H9 (cell line): ENCODE data around the gene SEMA4C. TPM values are rescaled to one million over a fixed set of nuclear protein-coding genes. Genes with fewer than 3 reads are reported as not detected.

ENCODE experiments used
- DNase-seq: peaks from one replicate; pipeline ENCODE4 v3.0.0-alpha.2; 2017
- H2AFZ ChIP-seq: one replicate; pipeline ENCODE4 v1.6.1; 2013; ENCODE audit warnings: mild to moderate bottlenecking, low read length, control low read depth, moderate library complexity
- H2AK5ac ChIP-seq: 2 replicates; pipeline ENCODE4 v1.6.1; 2013; ENCODE audit warnings: low read length, control low read depth, mixed read lengths; ENCODE audit not compliant: insufficient read length
- H2BK120ac ChIP-seq: one replicate; pipeline ENCODE4 v1.6.1; 2013; ENCODE audit warnings: low read depth, mild to moderate bottlenecking, low read length, control low read depth, inconsistent platforms; ENCODE audit not compliant: poor library complexity, severe bottlenecking
- H2BK12ac ChIP-seq: 2 replicates; pipeline ENCODE4 v1.6.1; 2013; ENCODE audit warnings: low read length, control low read depth, mixed read lengths, low read depth; ENCODE audit not compliant: insufficient read length
- H2BK15ac ChIP-seq: 2 replicates; pipeline ENCODE4 v1.6.1; 2013; ENCODE audit warnings: low read depth, low read length, control low read depth
- H2BK20ac ChIP-seq: one replicate; pipeline ENCODE4 v1.6.1; 2013; ENCODE audit warnings: low read depth, mild to moderate bottlenecking, low read length, control low read depth, inconsistent platforms; ENCODE audit not compliant: poor library complexity, severe bottlenecking
- H2BK5ac ChIP-seq: 2 replicates; pipeline ENCODE4 v1.6.1; 2013; ENCODE audit warnings: low read length, control low read depth, mixed read lengths; ENCODE audit not compliant: insufficient read length
- H3K14ac ChIP-seq: 2 replicates; pipeline ENCODE4 v1.6.1; 2013; ENCODE audit warnings: low read length, control low read depth; ENCODE audit not compliant: insufficient read depth
- H3K18ac ChIP-seq: 2 replicates; pipeline ENCODE4 v1.6.1; 2013; ENCODE audit warnings: low read depth, mild to moderate bottlenecking, mixed read lengths, low read length, control low read depth; ENCODE audit not compliant: insufficient read length
- H3K23ac ChIP-seq: 2 replicates; pipeline ENCODE4 v1.6.1; 2013; ENCODE audit warnings: low read length, control low read depth, mixed read lengths, low read depth; ENCODE audit not compliant: insufficient read length
- H3K23me2 ChIP-seq: 2 replicates; pipeline ENCODE4 v1.6.1; 2013; ENCODE audit warnings: low read depth, mild to moderate bottlenecking, mixed read lengths, low read length, control low read depth; ENCODE audit not compliant: insufficient read length, poor library complexity, severe bottlenecking
- H3K27ac ChIP-seq: 2 replicates; pipeline ENCODE4 v1.5.1; 2013; ENCODE audit warnings: low read length, control low read depth, mixed read lengths, low read depth; ENCODE audit not compliant: insufficient read length
- H3K27me3 ChIP-seq: 2 replicates; pipeline ENCODE4 v1.6.1; 2013; ENCODE audit warnings: low read length, control low read depth, inconsistent platforms; ENCODE audit not compliant: insufficient read depth
- H3K4ac ChIP-seq: 2 replicates; pipeline ENCODE4 v1.6.1; 2013; ENCODE audit warnings: low read depth, mild to moderate bottlenecking, control low read depth, inconsistent platforms, low read length, moderate library complexity
- H3K4me1 ChIP-seq: 2 replicates; pipeline ENCODE4 v1.6.1; 2013; ENCODE audit warnings: low read length, control low read depth, inconsistent platforms; ENCODE audit not compliant: insufficient read depth
- H3K4me2 ChIP-seq: 2 replicates; pipeline ENCODE4 v1.6.1; 2013; ENCODE audit warnings: low read length, control low read depth, mixed read lengths; ENCODE audit not compliant: insufficient read length, insufficient read depth
- H3K56ac ChIP-seq: 2 replicates; pipeline ENCODE4 v1.6.1; 2013; ENCODE audit warnings: low read depth, mild to moderate bottlenecking, mixed read lengths, low read length, control low read depth; ENCODE audit not compliant: insufficient read length
- H3K79me1 ChIP-seq: 2 replicates; pipeline ENCODE4 v1.6.1; 2013; ENCODE audit warnings: low read depth, mild to moderate bottlenecking, moderate library complexity, low read length, control low read depth, inconsistent platforms; ENCODE audit not compliant: insufficient read depth, poor library complexity, severe bottlenecking
- H3K79me2 ChIP-seq: 2 replicates; pipeline ENCODE4 v1.6.1; 2013; ENCODE audit warnings: low read length, control low read depth, inconsistent platforms; ENCODE audit not compliant: insufficient read depth
- H3K9ac ChIP-seq: 2 replicates; pipeline ENCODE4 v1.6.1; 2013; ENCODE audit warnings: low read length, control low read depth, mixed read lengths; ENCODE audit not compliant: insufficient read length; ENCODE audit errors: extremely low read depth
- H3K9me3 ChIP-seq: one replicate; pipeline ENCODE4 v1.6.1; 2013; ENCODE audit warnings: low read depth, low read length, inconsistent platforms; ENCODE audit not compliant: control insufficient read depth
- H3T11ph ChIP-seq: one replicate; pipeline ENCODE4 v1.6.1; 2013; ENCODE audit warnings: mild to moderate bottlenecking, low read length, control low read depth, inconsistent platforms
- H4K20me1 ChIP-seq: one replicate; pipeline ENCODE4 v1.6.1; 2013; ENCODE audit not compliant: control insufficient read depth, insufficient read length, insufficient read depth
- H4K5ac ChIP-seq: 2 replicates; pipeline ENCODE4 v1.6.1; 2013; ENCODE audit warnings: low read depth, mild to moderate bottlenecking, mixed read lengths, low read length, control low read depth; ENCODE audit not compliant: insufficient read length
- H4K8ac ChIP-seq: replicated peaks from 2 replicates; pipeline ENCODE4 v1.6.1; 2013; ENCODE audit warnings: low read length, control low read depth, mixed read lengths, low read depth; ENCODE audit not compliant: insufficient read length
- H4K91ac ChIP-seq: 2 replicates; pipeline ENCODE4 v1.6.1; 2013; ENCODE audit warnings: low read depth, mild to moderate bottlenecking, moderate library complexity, mixed read lengths, low read length, control low read depth; ENCODE audit not compliant: insufficient read length
- H3K27ac Mint-ChIP-seq, 3 experiments: 2 replicates in 2 of 3; 3 replicates in 1 of 3; pipeline ENCODE4 v1.8.0; 2020 to 2021; ENCODE audit warnings: mixed read lengths in 3 of 3, mild to moderate bottlenecking in 1 of 3, moderate library complexity in 1 of 3
- H3K27me3 Mint-ChIP-seq: 2 replicates; pipeline ENCODE4 v1.8.0; 2021; ENCODE audit warnings: low read depth, mild to moderate bottlenecking, moderate library complexity, mixed read lengths
- H3K36me3 Mint-ChIP-seq, 3 experiments: 2 replicates in 2 of 3; 3 replicates in 1 of 3; pipeline ENCODE4 v1.8.0; 2020 to 2021; ENCODE audit warnings: low read depth in 3 of 3, mixed read lengths in 3 of 3; ENCODE audit not compliant: insufficient read depth in 1 of 3
- H3K4me1 Mint-ChIP-seq, 2 experiments: 2 replicates each; pipeline ENCODE4 v1.8.0; 2020; ENCODE audit warnings: mixed read lengths in 2 of 2
- H3K4me3 Mint-ChIP-seq, 2 experiments: 2 replicates in 1 of 2; 3 replicates in 1 of 2; pipeline ENCODE4 v1.8.0; 2020 to 2021; ENCODE audit warnings: mild to moderate bottlenecking in 2 of 2, mixed read lengths in 2 of 2, moderate library complexity in 1 of 2
- H3K9me3 Mint-ChIP-seq, 2 experiments: 2 replicates in 1 of 2; 3 replicates in 1 of 2; pipeline ENCODE4 v1.8.0; 2020; ENCODE audit warnings: mild to moderate bottlenecking in 2 of 2, mixed read lengths in 2 of 2, moderate library complexity in 1 of 2
- WGBS: extraction: QIAGEN DNeasy Blood & Tissue Kit; methylation state at CpG from one replicate; pipeline ENCODE4 v1.1.7; 2013; ENCODE audit warnings: missing lambda C conversion rate, low lambda C conversion rate, mixed read lengths; ENCODE audit not compliant: insufficient read length; ENCODE audit errors: extremely low coverage; 5-methylcytosine and 5-hydroxymethylcytosine counted together
- total RNA-seq: library from RNA; stranded (reverse); gene quantifications from 2 replicates; pipeline ENCODE4 v1.2.1, GENCODE V29; 2021
- TF ChIP-seq, protein P1 (sequence below): fragments of 200-600 bp; sonication (generic); conservative IDR thresholded peaks from 3 replicates; pipeline ENCODE4 v1.8.0; 2021; ENCODE audit warnings: antibody characterized with exemption, mild to moderate bottlenecking

Gene SEMA4C
- total RNA-seq, 1 experiment from 2014 or later: 81.6 TPM

- H4K20me1 ChIP-seq: no peaks in the 10 kb centered on the region
- Mint-ChIP-seq H3K9me3 (no peaks in the 10 kb centered on the region), H3K27ac (peak overlapping the region in 1 of 3 experiments; percentile 58; a peak in 1 of 7 replicates), H3K4me1 (peaks cover 12 to 14% of the 10 kb centered on the region in 2 experiments), H3K27me3 (no peaks in the 10 kb centered on the region), H3K4me3 (no peak overlapping the region), H3K36me3 (peaks cover 28 to 69% (median 64%) of the 10 kb centered on the region in 3 experiments)
- H3K4ac ChIP-seq: no peak overlapping the region
- H2BK15ac ChIP-seq: no peak overlapping the region
- no peak overlapping the region for H3T11ph ChIP-seq
- H3K4me2 ChIP-seq: no peak overlapping the region
- no peak overlapping the region for H2BK20ac ChIP-seq
- peaks cover 4% of the 10 kb centered on the region for H3K79me1 ChIP-seq
- WGBS: no CpG with 5 or more reads among the region's 14 CpGs
- H4K91ac ChIP-seq: no peak overlapping the region
- H3K14ac ChIP-seq: no peak overlapping the region
- no peak overlapping the region for H3K9ac ChIP-seq
- H2AK5ac ChIP-seq: no peak overlapping the region
- H2AFZ ChIP-seq: no peak overlapping the region
- H3K79me2 ChIP-seq: peaks cover 3% of the 10 kb centered on the region; the same call in 1 of the 2 replicates
- no peak overlapping the region for H3K23ac ChIP-seq
- no peak overlapping the region for H2BK5ac ChIP-seq
- TF ChIP-seq, protein P1, sequence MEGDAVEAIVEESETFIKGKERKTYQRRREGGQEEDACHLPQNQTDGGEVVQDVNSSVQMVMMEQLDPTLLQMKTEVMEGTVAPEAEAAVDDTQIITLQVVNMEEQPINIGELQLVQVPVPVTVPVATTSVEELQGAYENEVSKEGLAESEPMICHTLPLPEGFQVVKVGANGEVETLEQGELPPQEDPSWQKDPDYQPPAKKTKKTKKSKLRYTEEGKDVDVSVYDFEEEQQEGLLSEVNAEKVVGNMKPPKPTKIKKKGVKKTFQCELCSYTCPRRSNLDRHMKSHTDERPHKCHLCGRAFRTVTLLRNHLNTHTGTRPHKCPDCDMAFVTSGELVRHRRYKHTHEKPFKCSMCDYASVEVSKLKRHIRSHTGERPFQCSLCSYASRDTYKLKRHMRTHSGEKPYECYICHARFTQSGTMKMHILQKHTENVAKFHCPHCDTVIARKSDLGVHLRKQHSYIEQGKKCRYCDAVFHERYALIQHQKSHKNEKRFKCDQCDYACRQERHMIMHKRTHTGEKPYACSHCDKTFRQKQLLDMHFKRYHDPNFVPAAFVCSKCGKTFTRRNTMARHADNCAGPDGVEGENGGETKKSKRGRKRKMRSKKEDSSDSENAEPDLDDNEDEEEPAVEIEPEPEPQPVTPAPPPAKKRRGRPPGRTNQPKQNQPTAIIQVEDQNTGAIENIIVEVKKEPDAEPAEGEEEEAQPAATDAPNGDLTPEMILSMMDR: no peak
- no peak overlapping the region for H4K8ac ChIP-seq
- H3K27ac ChIP-seq: no peak overlapping the region
- H3K27me3 ChIP-seq: no peaks in the 10 kb centered on the region
- DNase-seq: no peak
- H4K5ac ChIP-seq: no peak overlapping the region
- H3K18ac ChIP-seq: no peak overlapping the region
- no peak overlapping the region for H2BK12ac ChIP-seq
- H3K56ac ChIP-seq: no peak overlapping the region
- H2BK120ac ChIP-seq: no peak overlapping the region
- no peaks in the 10 kb centered on the region for H3K4me1 ChIP-seq
- H3K9me3 ChIP-seq: no peaks in the 10 kb centered on the region
- H3K23me2 ChIP-seq: no peaks in the 10 kb centered on the region
Measured at GRCh38 chr2:96825057-96825456, 44.8 kb downstream of the SEMA4C start.
